ENCODE data around the gene GABRA6.
"Not testable (repeated sequence)": the region's sequence is repeated elsewhere in the genome, so short reads cannot be mapped to it uniquely, and the experiment has no call there.

GABRA6 gene

GRCh38 chr5:161685461-161685860 lies at the start of gene GABRA6:
GABRA6 (plus strand) TSS chr5:161685721; CDS start chr5:161685990, 269 bp downstream.
- DNase-seq: no peak

- DNase-seq: no peak
Measured at GRCh38 chr5:161637591-161637990, 47.9 kb upstream of the GABRA6 start.

DNA sequence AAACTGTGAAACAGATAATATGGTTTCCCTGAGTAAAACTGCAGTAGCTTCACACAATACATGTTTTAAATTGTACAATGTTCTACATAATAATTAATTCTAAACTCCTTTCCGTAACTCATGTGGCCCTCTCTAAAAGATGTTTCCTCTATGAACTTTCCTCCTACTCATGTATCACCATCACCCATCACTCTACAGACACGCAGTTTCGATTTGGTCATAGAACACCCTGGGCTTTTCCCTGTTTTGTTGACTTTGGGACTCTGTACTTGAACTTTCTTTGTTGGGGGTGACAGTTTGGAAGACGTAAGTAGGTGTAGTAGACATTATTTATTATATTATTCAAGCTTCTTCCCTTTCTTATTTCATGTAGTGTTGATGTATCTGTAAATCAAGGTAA lies 44.1 kb upstream of the GABRA6 start:
- DNase-seq: no peak

- DNase-seq: no peak
Measured at GRCh38 chr5:161645264-161645663, 40.3 kb upstream of the GABRA6 start.

DNA sequence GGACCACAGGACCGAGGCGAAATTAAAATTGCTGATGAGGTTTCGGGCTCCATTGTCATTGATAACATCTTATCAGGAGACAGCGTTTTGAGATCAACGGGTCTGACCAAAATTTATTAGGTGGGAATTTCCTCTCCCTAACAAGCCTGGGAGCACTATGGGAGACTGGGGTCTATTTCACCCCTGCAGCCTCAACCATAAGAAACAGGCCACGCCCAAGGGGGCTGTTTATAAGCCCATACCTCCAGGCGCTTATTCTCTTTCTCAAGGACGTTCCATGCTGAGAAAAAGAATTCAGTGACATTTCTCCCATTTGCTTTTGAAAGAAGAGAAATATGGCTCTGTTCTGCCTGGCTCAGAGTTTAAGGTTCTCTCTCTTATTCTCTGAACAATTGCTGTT lies 33.6 kb upstream of the GABRA6 start:
- DNase-seq: not testable (repeated sequence)

DNA sequence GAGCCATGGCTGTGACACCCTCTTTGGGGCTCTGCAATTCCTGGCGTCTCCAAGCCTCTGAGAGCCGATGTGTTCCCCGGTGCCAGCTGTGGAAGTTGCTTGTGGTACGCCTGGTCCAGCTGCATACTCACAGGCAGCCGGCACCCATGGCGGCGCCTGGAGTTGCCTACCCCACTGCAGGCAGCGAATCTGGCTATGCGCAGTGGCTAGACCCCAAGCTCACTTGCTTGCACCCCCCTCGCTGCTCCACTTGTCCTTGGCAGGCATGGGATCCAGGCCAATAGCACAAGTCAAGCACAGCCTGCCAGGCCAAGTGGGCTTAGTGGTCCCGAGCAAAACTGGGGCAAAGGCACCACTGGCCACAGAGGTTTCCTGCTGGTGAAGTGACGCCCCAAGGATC lies 24.7 kb upstream of the GABRA6 start:
- no peak for DNase-seq

DNA sequence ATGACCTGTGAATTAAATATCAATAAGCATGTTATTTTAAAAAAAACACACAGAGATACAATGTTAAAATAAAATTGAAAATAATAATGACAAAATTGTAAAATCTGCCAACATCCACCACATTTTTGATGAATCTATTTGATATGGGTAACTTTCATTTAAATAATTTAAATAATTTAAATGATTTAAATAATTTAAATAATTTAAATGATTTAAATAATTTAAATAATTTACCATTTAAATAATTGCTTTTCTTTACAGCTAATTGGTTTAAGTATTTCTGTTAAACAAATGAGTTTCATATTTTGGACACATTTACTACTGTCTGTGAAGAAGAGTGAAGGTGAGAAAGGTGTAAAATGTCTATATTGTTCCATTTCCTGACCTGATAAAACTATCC lies 22.1 kb upstream of the GABRA6 start:
- no peak for DNase-seq

DNA sequence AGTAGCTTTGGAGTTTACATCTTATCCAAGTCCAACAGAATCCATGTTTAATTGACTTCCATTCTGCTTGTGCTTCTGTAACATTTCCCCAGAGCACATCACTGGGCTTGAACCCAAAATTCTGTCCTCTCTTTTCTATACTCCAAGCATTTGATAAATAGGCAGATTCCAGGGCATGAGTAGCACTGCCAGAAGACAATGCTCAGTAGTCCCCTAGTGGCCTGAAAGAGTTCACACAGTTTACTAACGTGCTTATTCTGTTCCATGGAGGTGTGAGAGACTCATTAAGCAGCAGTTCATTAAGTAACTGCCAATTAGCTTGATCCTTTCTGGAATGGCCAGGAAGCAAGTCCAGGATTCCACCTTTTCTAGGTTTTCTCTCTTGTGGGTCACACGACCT lies 9.4 kb upstream of the GABRA6 start:
- no peak for DNase-seq

DNA sequence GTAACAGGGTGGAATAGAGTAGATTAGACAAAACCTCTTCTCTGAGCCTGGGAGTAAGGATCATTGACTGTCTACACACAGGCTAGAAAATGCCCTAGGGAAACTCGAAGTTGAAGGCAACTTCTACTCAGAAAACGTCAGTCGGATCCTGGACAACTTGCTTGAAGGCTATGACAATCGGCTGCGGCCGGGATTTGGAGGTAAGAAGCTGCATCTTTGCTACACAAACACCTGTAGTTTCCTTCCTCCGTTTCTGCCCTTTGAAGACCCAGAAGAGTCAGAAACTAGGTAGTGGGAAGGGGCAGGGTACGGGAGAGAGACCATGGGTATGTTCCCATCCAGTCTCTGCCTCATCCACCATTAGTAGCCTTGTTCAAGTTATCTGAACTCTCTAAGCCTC lies 628 bp downstream of the GABRA6 start:
- no peak for DNase-seq

DNA sequence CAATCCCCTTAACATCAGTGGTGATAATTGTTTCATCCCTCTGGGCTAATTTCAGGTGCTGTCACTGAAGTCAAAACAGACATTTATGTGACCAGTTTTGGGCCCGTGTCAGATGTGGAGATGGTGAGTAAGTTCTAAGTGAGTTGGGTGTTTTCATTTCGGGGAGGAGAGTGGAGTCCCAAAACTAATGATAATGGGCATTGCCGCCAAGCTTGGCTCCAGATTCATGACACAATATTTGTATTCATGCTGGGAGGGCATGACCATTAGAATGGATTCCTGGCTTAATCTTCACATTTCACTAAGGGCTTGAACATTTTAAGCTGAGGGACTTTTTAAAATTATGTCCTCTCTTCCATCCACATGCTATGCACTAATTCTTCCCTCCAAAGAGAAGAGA lies 1.4 kb downstream of the GABRA6 start:
- DNase-seq: no peak

GRCh38 chr5:161687316-161687715 lies 1.8 kb downstream of the GABRA6 start:
- no peak for DNase-seq

DNA sequence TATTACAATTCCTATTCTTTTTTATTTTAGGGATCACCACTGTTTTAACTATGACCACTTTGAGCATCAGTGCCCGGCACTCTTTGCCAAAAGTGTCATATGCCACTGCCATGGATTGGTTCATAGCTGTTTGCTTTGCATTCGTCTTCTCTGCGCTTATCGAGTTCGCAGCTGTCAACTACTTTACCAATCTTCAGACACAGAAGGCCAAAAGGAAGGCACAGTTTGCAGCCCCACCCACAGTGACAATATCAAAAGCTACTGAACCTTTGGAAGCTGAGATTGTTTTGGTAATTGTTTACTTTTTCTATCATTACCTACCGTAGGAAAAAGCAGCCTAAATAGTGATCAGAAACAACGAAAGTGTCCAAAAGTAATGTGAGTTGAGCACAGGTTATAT lies 6.4 kb downstream of the GABRA6 start:
- no peak for DNase-seq

DNA sequence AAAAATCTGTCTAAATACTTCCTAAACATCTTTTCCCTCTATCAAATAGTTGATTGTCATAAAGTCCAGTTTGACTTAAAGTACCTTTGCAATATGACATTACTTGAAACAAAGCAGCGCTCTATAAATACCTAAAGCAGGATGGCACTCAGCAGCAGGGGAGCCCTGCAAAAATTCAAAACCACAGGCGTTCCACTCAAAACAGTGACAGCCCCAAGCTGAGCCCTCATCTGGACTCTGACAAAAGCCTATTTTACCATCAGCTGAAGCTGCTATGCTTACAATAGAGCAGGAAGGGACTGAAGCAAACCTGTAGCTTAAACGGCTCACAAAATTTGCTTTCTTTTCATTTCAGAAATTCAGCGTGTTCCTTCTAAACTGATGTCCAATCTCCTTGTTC lies 11.5 kb downstream of the GABRA6 start:
- DNase-seq: no peak

GRCh38 chr5:161700065-161700464 lies 14.5 kb downstream of the GABRA6 start:
- no peak for DNase-seq

- no peak for DNase-seq
Measured at GRCh38 chr5:161703528-161703927, 18.0 kb downstream of the GABRA6 start.

GRCh38 chr5:161707382-161707781 lies 21.9 kb downstream of the GABRA6 start:
- DNase-seq: no peak

DNA sequence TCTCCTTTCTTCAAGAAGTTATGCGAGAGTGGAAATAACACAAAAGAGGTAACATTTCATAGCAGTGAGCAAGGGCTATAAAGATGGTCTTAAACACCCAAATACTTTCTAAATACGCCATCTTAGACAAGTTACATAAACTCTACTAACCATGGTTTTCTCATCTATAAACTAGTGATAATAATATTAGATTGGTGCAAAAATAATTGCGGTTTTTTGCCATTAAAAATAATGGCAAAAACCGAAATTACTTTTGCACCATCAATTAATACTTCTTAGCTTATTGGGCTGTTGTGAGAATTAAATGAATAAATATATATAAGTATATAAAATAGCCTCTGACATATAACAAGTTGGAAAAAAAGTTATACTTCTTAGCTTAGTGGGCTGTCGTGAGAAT lies 23.7 kb downstream of the GABRA6 start:
- no peak for DNase-seq

- DNase-seq: no peak
Measured at GRCh38 chr5:161713042-161713441, 27.5 kb downstream of the GABRA6 start.

- DNase-seq: no peak
Measured at GRCh38 chr5:161719157-161719556, 33.6 kb downstream of the GABRA6 start.

DNA sequence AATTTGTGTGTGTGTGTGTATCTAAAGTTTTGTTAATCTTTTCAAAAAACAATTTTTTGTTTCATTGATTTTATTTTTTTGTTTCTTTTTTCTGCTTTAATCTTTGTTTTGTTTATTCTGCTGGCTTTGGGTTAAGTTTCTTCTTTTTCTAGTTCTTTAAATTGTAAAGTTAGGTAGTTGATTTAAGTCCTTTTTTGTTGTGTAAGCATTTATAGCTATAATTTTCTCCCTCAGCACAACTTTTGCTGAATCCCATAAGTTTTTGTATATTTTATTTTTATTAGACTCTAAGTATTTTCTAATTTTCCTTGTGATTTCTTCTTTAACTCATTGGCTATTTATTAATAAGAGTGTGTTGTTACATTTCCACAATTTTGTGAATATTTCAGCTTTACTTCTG lies 34.9 kb downstream of the GABRA6 start:
- no peak for DNase-seq

- DNase-seq: no peak
Measured at GRCh38 chr5:161734741-161735140, 49.2 kb downstream of the GABRA6 start.

- DNase-seq: no peak
Measured at GRCh38 chr5:161740433-161740832, 54.9 kb downstream of the GABRA6 start.

DNA sequence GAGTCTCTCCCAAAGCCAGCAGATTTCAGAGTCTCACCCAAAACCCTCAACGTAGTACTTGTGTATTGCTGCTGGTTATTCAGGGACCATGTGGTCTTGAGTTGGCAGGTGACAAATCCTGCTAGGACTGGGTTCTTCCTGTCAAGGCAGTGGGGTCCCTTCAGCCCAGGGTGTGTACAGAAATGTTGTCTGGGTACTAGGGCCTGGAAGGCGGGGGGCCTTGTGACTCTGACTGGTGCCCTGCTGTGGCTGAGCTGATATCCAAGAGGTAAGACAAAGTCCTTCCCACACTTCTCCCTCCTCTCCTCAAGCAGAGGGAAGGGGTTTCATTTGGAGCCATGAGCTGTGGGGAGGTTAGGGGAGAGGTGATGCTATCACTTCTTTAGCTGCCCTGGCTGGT lies 58.8 kb downstream of the GABRA6 start:
- DNase-seq: no peak

GRCh38 chr5:161745392-161745791 lies 59.9 kb downstream of the GABRA6 start:
- no peak for DNase-seq

- no peak for DNase-seq
Measured at GRCh38 chr5:161751265-161751664, 65.7 kb downstream of the GABRA6 start.
